GM20000 (cell line): ENCODE results near the gene RAP1GAP.

Source experiments
- DNase-seq: peaks from one replicate; pipeline ENCODE4 v3.0.0; 2012; ENCODE audit warnings: low spot score
- CTCF ChIP-seq: IDR thresholded peaks from 2 replicates; pipeline ENCODE4 v1.5.1; 2012; ENCODE audit warnings: mild to moderate bottlenecking, control low read depth; ENCODE audit errors: extremely low read depth, missing control alignments

Gene RAP1GAP

DNA sequence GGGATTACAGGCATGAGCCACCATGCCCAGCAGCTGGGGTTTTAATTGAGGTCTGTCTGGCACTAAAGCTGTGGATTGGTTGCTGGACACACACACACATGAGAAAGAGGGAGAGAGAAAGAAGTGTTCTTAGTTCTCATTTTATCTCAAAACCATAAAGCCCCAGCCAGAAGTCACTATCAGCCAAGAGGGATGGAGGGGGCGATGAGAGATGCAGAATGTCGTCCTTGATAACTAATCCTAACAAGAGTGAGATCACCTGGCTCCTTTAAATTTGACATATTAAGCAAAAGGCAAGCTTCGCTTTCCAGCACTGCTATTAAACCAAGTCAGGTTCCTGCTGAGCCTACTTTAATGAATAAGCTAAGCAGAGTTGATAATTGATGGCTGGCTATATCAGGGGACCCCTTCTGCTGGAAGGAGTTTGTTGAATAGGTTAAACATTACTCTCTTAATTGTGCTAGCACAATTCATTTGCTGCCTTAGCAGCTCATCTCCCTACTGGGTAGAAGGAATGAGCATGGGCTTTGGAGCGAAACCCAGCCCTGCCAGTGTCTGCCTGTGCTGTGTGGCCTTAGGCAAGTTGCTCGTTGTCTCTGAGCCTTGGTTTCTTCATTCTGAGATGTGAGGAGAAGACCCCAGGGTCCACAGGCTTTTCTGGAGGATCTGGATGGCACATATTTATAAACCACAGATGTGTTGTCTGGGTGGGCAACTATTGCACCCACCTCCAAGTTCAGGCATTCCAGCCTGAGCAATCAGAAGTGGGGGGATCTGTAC is 109.2 kb downstream of the RAP1GAP start:
- DNase-seq, result no peak
- TF ChIP-seq CTCF, result no peak

GRCh38 chr1:21553116-21553926 is 115.8 kb downstream of the RAP1GAP start:
- no peak for TF ChIP-seq CTCF
- DNase-seq, result no peak

- DNase-seq, result no peak
- TF ChIP-seq CTCF, result no peak
These were observed 116.4 kb downstream of the RAP1GAP start for GRCh38 chr1:21552715-21553114.

- TF ChIP-seq CTCF, result no peak
- no peak for DNase-seq
These were observed 118.2 kb downstream of the RAP1GAP start for GRCh38 chr1:21550866-21551475.

- no peak for DNase-seq
- TF ChIP-seq CTCF, result no peak
These were observed 119.1 kb downstream of the RAP1GAP start for GRCh38 chr1:21550097-21550496.

GRCh38 chr1:21547876-21548275 is 121.3 kb downstream of the RAP1GAP start:
- no peak for TF ChIP-seq CTCF
- DNase-seq, result no peak
